ENCODE measurements around the gene RAC2. TPM values are rescaled to one million over a fixed set of nuclear protein-coding genes. Genes with fewer than 3 reads are reported as not detected.
A peak's percentile ranks its signal among the peaks of the same experiment; 100 is the strongest.

The RAC2 gene
- total RNA-seq, 2 donors from 2014 or later = 27.4 to 27.6 TPM

GRCh38 chr22:37240941-37241320, 3.1 kb downstream of the RAC2 start:
- Histone ChIP-seq H3K9me3 (no peaks in the 10 kb centered on the region), H3K9ac (ENCODE audit: low read depth in 2 of 2, low read length in 2 of 2) (peak overlapping the region in 1 of 2 donors; percentile 12), H3K27ac (peak overlapping the region; percentile 53), H3K27me3 (no peaks in the 10 kb centered on the region), H3K36me3 (no peaks in the 10 kb centered on the region), H3K4me1 (no peaks in the 10 kb centered on the region), H3K4me3 (peak overlapping the region; percentile 10)
- DNase-seq = no peak
- TF ChIP-seq CTCF (IDR thresholded peaks at IDR 0.05) = no peak
- intact Hi-C loops (cut with DNase I) = no loop called here

- intact Hi-C loops (cut with DNase I) = no loop called here
- Histone ChIP-seq H3K9ac (ENCODE audit: low read depth in 2 of 2, low read length in 2 of 2) (peak overlapping the region in 1 of 2 donors; percentile 12), H3K4me1 (no peaks in the 10 kb centered on the region), H3K27me3 (no peaks in the 10 kb centered on the region), H3K36me3 (no peaks in the 10 kb centered on the region), H3K9me3 (no peaks in the 10 kb centered on the region), H3K27ac (no peak overlapping the region), H3K4me3 (no peak overlapping the region)
- no peak for DNase-seq
- TF ChIP-seq CTCF (IDR thresholded peaks at IDR 0.05) = no peak
Observed at GRCh38 chr22:37240240-37240940, 3.7 kb downstream of the RAC2 start.

GRCh38 chr22:37239336-37240239, 4.5 kb downstream of the RAC2 start:
- no peaks in the 10 kb centered on the region for H3K4me1 ChIP-seq
- no peaks in the 10 kb centered on the region for H3K36me3 ChIP-seq
- DNase-seq = no peak
- TF ChIP-seq CTCF (IDR thresholded peaks at IDR 0.05) = no peak
- intact Hi-C loops (cut with DNase I) = no loop called here
- H3K4me3 ChIP-seq = no peak overlapping the region
- H3K27me3 ChIP-seq = no peaks in the 10 kb centered on the region
- H3K9ac ChIP-seq (ENCODE audit: low read depth in 2 of 2, low read length in 2 of 2) = no peak overlapping the region
- H3K27ac ChIP-seq = no peak overlapping the region
- H3K9me3 ChIP-seq = no peaks in the 10 kb centered on the region

- no peaks in the 10 kb centered on the region for H3K36me3 ChIP-seq
- H3K4me3 ChIP-seq = no peak overlapping the region
- no peaks in the 10 kb centered on the region for H3K27me3 ChIP-seq
- intact Hi-C loops (cut with DNase I) = no loop called here
- no peak for DNase-seq
- no peaks in the 10 kb centered on the region for H3K4me1 ChIP-seq
- H3K9ac ChIP-seq (ENCODE audit: low read depth in 2 of 2, low read length in 2 of 2) = no peak overlapping the region
- TF ChIP-seq CTCF (IDR thresholded peaks at IDR 0.05) = no peak
- no peaks in the 10 kb centered on the region for H3K9me3 ChIP-seq
- no peak overlapping the region for H3K27ac ChIP-seq
Observed at GRCh38 chr22:37237371-37238268, 6.4 kb downstream of the RAC2 start.

All from colonic mucosa (tissue), 4 donors.